ENCODE measurements around the gene GRIN2A.

- TF ChIP-seq POLR2A (IDR thresholded peaks at IDR 0.05) (no peak), CTCF (IDR thresholded peaks at IDR 0.05 in 8 of 11, conservative IDR thresholded peaks at IDR 0.05 in 3 of 11) (no peak), POLR2AphosphoS5 (IDR thresholded peaks at IDR 0.05) (no peak)
Observed at GRCh38 chr16:9755081-9755480, 427.1 kb downstream of the GRIN2A start.

Measured in spleen (tissue), 7 donors.